Measurements from ENCODE around the gene ADD1.

The ADD1 gene, protein sequence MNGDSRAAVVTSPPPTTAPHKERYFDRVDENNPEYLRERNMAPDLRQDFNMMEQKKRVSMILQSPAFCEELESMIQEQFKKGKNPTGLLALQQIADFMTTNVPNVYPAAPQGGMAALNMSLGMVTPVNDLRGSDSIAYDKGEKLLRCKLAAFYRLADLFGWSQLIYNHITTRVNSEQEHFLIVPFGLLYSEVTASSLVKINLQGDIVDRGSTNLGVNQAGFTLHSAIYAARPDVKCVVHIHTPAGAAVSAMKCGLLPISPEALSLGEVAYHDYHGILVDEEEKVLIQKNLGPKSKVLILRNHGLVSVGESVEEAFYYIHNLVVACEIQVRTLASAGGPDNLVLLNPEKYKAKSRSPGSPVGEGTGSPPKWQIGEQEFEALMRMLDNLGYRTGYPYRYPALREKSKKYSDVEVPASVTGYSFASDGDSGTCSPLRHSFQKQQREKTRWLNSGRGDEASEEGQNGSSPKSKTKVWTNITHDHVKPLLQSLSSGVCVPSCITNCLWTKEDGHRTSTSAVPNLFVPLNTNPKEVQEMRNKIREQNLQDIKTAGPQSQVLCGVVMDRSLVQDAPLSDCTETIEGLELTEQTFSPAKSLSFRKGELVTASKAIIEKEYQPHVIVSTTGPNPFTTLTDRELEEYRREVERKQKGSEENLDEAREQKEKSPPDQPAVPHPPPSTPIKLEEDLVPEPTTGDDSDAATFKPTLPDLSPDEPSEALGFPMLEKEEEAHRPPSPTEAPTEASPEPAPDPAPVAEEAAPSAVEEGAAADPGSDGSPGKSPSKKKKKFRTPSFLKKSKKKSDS

DNA sequence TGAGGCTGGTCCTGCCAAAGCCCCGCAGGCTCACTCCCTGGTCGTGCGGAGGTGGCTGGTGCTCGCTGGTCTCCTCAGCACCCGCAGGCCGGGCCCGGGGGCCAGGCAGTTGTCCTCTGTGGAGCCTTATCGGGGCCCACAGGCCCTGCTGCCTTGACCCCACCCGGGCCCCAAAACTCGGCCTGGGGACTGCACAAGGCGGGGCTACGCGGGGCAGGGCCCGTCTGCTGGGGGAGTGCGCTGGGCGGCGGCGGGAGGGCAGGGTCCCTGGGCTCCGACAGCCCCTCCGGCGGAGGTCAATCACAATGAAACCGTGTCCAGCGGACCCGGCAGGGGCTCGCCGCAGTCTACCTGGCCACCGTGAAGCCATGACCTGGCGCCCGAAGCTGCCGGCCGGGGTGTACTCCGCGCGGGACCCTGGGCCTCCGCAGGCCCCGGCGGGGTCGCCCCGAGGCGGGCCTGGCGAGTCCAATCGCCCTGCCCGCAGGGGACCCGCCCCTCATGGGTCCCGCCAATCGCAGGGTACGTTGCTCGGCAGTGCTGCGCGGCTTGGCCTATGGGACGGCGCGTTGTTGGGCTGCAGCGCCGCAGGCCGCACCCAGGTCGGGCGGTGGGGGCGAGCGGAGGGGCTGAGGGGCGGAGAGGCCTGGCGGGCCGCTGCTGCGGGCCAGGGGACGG is at the start of gene ADD1:
Gene ADD1 (plus strand): TSS at position 582 of the 678 bp plus-strand sequence. CDS start 32,072 bp downstream, outside the sequence.
- FAIRE-seq, result no peak

DNA sequence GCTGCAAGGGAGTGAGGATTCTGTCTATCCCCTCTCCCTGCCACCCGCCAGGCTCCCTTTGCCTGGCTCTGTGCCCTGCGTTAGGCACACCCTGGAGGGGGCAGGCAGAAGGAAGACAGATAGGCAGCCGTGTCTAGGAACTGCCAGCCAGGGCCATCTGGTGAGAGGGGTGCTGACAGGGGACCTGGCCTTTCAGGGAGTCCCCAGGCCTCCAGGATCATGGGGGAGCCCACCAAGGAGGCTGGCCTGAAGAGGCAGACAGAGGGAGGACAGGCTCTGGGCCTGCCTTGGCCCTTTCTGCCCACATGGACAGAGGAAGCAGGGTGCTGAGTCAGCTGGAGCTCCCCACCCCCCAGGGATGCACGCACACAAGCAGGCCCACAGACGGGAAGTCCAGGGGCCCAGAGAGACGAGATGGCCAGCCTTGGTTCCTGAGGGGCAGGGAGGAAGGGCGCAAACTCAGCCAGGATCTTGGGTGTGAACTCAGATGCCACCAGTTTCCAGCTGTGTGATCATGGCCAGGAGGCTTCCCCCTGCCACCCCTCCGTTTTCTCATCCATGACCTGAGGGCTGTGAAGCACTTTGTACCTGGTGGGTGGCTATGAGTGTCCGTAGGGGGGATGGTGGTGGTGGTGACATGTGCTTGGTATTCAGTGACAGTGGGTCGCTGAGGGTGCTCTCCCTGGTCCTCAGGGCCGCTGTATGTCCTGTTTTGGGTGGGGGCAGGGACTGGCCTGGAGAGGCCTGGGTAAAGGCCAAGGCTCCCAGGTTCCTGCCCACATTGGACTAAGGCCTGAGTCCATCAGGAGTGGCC is 49.0 kb upstream of the ADD1 start:
- no peak for FAIRE-seq

DNA sequence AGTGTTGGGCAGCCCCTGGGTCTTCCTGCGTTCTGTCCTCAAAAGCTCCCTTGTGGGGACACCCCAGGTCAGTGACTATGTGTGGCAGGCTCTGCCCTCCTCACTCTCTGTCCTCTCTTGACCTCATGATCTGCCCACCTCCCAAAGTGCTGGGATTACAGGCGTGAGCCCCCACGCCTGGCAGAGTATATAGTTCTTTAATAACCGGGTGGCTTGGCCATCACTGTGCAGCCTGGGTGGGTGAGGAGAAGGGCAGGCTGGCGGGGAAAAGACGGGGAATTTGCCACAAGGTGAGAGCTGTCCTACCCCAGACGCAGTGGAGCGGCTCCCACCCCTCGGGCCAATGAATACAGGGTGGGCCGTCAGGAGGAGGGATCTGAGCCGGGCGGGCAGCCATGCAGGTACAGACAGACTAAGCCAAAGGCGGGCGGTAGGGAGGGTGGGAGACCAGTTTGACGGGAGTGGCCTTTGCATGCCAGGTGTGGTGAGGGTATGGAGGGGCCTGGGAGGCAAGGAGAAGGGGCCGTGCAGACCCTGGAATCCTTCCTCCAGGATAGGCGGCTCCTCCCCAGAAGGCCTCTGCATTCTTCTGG is 48.2 kb upstream of the ADD1 start:
- FAIRE-seq, result no peak

DNA sequence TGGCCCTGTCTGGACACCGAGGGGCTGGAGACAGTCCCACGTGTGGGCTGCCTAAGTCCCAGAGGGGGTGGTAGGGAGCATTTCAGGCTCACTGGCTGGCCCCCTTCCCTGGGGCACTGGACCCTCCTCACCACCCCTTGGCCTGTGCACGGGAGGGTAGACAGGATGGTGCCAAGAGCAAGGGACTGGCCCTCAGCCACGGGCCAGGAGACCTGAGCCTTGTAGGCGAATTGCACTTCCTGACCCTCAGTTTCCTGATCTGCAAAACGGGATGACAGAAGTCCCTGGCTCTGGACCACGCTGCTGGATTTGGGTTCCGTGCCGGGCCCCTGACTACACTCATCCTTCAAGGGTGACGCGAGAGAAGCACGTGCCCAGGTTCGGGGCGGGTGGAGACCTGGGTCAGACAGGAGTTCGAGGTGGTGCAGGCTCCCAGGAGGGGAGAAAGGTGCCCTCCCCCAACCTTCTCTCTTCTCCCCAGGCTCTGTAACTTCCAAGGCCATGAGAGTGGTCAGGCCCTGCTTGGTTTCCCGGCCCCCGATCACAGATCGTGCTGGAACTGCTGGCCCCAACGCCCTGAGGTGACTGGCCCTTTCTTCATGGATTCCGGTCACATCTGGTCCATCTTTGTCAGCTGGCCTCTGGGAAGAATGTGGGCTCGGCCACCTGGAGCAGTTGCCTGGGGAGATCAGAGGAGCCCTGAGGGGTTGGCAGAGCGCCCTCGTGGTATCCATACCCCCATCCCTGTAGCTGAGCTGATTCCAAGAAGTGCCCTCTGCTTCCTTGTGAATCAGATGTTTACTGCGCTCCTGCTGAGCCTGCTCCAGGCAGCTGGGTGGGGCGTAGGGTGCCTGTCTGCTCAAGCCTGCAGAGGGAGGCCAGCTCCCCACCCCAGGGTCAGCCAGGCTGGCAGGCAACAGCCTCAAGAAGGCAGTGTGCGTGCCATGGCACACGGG is 47.5 kb upstream of the ADD1 start:
- no peak for FAIRE-seq

DNA sequence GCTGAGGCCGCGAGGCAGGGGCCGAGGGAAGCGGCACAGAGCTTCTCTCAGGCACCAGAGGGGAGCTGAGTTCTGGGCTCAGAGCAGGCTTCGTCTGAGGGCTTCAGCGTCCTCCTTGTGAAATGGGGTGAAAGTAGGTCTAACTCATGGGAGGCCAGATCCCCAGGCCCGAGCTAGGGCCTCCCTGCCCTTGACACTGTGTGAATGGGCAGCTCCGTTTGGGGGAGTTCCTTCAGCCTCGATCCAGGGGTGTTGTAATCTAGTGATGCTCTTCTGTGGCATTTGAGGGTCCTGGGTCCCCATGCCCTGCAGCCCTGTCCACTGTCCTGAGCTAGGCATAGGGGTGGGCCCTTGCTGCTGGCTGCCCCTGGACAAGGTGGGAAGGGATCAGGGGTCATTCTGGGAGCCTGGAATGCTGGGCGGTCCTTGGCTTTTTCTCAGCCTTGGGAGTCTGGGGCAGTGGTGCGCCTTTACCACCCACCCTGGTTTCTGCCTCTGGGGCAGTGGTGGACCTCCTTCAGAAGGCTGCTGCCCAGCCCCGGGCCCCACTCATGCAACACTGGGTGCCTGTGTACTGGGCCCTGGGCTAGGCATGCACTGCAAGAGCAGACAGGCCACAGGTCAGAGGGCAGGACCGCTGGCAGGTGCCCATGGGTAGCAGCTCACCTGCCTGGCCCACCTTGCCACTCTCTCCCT is 46.6 kb upstream of the ADD1 start:
- no peak for FAIRE-seq

DNA sequence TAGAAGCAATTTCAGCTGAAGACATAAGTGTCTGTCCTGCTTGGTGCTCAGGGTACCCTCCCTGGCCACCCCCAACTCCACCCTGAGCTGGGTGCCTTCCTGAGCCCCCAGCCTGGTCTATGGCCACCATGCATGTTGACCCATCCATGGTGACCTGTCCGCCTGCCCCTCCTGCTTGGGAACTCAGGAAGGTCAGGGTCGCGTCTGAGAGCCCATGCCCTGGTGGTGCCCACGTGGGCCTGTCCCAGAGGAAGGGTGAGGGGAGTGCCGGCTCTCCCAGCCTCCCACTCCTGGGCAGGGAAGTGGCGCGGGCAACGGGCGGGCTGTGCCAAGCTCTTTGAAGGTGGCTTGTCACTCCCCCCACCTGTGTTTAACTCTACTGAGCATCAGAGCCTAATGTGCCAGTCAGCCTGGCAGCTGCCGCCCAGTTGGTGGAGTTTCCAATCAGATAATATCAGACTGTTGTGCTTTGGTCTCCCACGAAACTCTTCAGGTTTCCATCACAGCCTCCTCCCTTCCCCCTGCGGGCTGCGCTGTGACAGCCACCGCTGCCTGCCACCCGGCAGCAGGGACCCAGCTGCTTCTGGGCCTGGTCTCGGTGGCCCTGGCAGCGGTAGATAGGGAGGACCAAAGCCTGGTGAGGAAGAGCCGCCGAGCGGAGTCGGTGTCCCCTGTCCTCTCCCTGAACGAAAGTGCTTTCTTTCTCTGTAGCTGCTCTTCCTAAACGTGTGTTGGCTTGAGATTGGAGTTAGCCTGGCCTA is 45.9 kb upstream of the ADD1 start:
- no peak for FAIRE-seq

DNA sequence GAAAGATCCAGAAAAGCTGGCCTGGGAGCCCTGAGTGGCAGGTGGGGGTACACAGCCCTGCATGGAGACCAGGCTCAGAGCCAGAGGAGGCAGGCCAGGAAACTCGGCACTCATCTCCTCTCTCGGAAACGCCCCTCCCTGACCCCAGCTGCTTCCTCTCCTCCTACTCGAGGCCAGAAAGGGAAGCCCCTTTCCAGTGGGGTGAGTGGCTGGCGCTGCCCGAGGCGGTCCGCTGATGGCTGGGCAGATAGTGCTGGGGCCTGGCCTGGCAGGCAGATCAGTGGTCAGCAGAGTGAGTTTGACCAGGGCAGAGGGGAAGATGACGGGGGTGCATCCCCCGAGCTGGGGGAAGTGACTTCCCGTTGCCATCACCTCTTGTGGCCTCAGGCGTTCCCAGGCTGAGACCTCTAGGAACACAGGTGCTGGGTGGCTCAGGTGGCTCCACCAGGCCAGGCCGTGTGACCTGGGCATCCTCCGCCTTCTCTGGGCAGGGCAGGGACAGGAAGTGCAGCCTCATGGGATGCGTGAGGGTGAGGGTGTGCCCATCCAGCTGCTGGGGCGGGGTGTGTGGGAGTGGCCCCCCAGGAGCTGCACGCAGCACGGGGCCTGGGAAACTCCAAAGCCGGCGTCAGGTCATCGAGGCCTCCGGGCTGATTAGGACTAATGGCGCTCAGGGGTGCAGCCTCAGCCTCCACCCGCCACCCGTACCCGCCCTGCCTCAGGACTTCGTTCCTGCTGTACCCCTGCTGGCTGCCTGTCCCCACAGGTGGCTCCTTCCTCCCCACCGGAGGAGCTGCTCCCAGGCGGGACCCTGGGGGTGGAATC is 45.0 kb upstream of the ADD1 start:
- FAIRE-seq, result no peak

DNA sequence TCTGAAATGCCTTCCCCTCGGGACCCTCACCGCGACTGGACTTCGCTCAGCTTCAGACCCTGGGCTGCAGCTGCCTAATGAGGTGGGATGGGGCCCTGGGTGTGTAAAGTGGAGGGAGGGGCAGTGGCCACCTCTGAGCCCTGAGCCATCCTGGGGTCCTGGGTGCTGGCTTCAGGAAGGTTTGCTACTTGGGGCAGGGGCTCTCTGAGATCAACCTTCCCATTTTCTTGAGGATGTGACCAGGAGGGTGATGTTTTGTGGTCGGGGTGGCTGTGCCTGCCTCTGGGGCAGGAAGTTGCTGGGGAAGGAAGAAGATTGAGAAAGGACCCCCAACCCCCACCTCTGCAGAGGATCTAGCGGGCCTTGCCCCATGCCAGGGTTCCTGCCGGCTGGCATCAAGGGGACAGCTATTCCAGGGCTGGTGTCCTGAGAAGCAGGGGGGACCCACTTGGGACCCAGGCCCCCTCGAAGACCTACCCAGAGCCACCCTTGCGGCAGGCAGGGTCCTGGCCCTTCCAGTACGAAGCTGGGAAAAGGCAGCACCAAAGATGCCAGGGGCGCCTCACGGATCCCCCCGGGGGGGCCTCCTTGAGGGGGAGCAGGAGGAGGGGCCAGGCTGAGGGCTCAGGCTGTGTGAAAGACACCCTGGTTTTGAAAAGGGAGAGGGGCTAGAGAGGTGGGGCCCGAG is 44.3 kb upstream of the ADD1 start:
- FAIRE-seq, result no peak

DNA sequence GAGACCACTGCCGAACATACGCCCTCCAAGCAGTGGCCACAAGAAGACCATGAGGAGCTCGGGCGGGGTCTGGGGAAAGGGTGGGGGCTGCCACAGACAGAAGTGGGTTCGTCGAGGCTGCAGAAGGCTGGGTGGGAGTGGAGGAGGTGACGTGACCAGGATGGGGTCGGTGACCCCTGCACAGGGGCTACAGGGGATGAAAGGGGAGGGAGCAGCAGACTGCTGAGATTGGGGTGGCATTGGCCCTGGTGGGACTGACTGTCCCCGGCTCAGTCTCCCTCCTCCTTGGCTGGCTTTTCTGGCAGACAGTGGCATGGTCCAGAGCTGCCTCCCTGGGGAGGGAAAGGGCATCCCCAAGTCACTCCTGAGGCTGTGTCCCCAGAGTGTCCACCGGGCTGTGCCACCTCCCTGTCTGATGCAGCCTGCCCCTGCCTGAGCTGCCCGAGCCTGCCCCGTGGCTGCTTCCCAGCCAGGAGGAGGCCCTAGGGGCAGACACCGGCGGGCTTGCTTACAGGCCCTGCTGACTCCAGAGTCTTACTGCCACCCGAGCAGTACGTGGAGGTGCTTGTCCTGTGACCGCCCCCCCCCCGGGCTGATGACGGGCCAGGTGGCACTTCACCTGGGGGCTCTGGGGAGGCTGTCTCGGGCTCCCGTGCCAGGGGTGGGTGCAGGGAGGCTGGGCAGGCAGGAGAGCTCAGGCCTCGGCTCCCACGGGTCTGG is 43.5 kb upstream of the ADD1 start:
- no peak for FAIRE-seq

DNA sequence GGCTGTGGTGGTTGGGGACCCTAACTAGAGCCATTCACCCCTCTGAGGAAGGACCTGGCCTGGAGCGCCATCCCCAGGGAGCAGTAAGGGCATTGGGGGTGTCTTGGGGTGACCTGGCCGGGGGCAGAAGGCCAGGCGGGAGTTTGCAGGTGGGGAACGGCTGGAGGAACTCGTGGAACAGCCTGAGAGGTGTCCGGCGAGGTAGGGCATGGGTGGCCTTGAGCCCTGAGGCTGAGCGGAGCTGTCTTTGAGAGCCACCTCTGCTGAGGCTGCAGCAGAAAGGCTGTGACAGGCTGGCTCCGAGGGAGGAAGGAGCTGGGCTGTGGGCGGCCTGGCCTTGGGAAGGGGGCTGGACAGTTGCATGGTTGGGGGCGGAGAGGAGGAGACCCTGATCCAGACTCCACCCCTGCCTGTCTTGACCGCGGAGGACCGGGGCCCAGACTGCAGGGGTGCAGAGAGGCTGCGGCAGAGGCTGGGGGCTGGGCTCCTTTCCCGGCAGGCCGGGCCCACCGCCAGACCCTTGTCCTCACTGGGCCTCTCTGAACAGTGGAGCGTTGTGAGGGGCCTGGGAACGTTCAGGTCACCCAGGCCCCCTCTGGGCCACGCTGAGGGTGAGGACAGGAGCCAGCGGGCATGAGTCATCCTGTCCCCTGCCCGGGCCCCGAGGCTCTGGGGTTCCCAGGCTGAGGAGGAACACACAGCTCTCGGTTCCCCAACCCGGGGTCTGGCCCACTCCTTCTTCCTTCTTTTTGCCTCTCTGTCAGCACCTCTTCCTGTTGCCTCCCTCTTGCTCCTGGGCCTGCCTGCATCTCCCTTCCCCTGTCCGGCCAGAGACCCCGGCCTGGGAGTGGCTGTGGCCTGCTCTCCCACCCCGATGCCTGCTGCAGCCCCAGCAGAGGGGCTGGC is 42.7 kb upstream of the ADD1 start:
- no peak for FAIRE-seq

DNA sequence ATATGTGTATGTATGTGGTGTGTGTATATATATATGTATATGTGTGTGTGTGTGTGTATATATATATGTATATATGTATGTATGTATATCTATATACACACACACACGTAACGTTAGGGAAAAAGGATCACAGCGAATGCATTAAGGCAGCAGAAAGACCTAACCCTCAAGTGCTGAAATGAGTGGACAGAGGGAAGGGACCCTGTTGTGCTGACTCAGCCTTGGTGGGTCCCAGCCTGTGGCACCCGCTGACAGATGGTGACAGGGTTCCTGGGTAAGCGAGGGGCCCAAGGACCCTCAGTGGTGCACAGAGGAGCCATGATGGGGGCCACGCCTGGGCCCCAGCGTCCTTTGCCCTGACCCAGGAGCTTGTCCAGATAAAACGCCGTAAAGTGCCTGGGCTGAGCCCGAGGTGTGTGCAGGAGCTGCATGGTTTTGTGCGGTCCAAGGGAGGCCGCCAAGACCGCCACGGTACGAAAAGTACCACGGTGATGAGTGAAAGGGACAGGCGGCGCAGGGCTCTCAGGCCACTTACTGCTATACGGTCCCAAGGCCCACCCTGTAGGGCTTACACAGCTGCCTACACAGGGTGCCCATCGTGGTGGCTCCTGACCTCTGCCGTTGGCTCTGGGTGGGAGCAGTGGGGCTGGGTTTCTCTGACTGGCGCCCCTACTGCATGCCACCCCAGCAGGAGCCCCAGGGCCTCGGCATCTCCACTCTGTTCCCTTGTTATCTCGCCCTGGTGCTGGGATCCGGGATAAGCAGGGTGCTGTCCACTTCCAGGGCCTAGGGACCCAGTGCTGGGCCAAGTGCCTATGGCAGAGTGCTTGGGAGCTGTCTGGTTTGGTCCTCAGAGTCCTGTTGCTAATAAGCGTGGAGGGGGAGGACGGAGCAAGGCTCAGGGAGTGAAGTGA is 40.8 kb upstream of the ADD1 start:
- no peak for FAIRE-seq

DNA sequence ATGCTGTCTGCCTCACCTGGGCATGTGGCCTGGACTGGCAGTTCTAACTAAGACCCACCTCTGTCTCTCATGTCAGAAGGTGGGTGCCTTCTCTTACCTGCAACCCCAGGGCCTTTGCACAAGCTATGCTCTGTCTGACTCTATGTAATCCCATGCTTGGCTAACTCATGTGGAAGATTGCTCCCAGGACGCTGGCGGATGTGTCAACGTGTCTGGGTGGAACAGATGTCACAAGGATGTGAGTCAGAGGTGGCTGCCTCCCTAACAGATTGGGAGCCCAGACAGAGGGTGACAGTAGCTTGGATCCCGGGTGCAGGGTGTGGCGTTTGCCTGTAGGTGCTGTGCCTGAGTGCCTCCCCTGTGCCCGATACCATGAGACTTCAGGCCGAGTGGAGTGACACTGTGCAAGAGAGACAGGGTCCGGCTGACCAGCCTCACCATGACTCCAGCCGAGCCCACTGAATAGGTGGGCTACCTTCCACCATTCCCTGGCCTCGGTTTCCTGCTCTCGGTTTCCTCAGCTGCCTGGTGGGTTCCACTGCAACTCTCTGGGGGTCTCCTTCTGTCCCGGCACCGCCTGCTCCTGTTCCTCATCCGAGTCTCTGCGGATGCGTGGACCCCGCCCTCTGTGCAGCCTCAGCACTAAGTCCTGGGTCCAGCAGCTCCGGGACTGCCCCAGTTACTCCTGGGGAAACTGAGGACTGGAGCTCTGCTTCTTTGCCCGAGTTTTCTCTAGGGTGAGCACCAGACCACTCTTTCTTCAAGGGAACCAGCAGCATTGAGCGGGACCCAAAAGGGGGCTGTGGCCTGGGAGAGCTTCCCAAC is 39.8 kb upstream of the ADD1 start:
- FAIRE-seq, result no peak

DNA sequence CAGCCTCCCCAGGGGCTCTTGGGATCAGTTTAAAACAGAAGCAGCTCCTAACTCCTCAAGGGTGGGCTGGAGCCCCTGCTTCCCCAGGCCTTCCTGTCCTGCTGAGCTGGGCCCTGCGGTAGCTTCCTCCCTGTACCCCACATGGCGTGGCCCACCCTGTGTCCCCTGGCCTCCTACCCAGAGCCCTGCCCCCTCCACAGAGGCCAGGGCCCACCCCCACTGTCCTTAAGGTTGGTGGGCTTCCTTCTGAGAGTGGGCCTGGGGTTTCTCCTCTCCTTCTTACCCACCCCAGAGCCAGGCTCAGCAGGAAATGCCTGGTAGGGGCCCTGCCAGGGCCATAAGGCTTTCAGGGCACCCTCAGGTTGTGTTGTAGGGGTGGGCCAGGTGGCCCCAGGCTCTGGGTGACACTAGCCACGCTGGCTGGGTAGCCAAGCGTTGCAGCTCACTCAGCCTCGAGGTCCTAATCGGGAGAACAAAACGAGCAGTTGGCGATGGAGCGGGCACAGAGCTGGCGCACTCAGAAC is 39.1 kb upstream of the ADD1 start:
- FAIRE-seq, result no peak

DNA sequence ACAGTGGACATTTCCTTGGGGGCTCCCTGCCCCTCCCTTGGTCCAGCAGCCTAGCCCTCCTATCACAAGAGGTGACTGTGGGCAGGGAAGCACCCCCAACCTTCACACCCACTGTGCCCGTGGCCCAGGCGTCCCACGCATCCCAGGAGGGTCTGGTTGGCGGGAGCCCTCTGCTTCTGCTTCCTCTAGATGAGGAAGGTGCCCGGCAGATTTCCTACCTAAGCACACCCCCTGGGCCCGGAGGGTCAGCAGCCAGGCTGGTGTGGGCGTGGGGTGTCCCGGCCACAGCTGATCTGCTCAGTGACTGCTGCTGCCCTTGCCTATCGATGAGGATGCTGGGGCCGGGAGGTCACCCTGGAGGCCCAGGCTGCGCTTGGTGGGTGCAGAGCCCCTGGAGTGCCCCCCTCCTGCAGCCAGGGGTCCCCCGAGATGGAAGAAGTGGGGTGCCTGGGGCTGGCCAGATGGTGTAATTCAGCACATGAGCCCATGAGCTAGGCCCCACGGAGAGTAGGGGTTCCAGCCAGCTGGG is 38.6 kb upstream of the ADD1 start:
- FAIRE-seq, result no peak

Measured in TTC549 (cell line).